ENCODE results near the gene HSH2D.
"Not testable (repeated sequence)": the region's sequence is repeated elsewhere in the genome, so short reads cannot be mapped to it uniquely, and the experiment has no call there.

Gene HSH2D

GRCh38 chr19:16115301-16116039, 28.0 kb upstream of the HSH2D start:
- H3K4me3 ChIP-seq (ENCODE audit: low read depth, low read length) = no peak overlapping the region
- no peak for TF ChIP-seq CTCF (IDR thresholded peaks at IDR 0.05; ENCODE audit: low read depth, low read length)

GRCh38 chr19:16116067-16116466, 27.4 kb upstream of the HSH2D start:
- TF ChIP-seq CTCF (IDR thresholded peaks at IDR 0.05; ENCODE audit: low read depth, low read length) = no peak
- no peak overlapping the region for H3K4me3 ChIP-seq (ENCODE audit: low read depth, low read length)

- no peak overlapping the region for H3K4me3 ChIP-seq (ENCODE audit: low read depth, low read length)
- no peak for TF ChIP-seq CTCF (IDR thresholded peaks at IDR 0.05; ENCODE audit: low read depth, low read length)
Observed at GRCh38 chr19:16117594-16118033, 25.9 kb upstream of the HSH2D start.

GRCh38 chr19:16118489-16119033, 24.9 kb upstream of the HSH2D start:
- H3K4me3 ChIP-seq (ENCODE audit: low read depth, low read length) = no peak overlapping the region
- TF ChIP-seq CTCF (IDR thresholded peaks at IDR 0.05; ENCODE audit: low read depth, low read length) = no peak

GRCh38 chr19:16119075-16119857, 24.2 kb upstream of the HSH2D start:
- H3K4me3 ChIP-seq (ENCODE audit: low read depth, low read length) = not testable (repeated sequence)

GRCh38 chr19:16121141-16121540, 22.3 kb upstream of the HSH2D start:
- H3K4me3 ChIP-seq (ENCODE audit: low read depth, low read length) = no peak overlapping the region
- TF ChIP-seq CTCF (IDR thresholded peaks at IDR 0.05; ENCODE audit: low read depth, low read length) = no peak

- no peak for TF ChIP-seq CTCF (IDR thresholded peaks at IDR 0.05; ENCODE audit: low read depth, low read length)
- H3K4me3 ChIP-seq (ENCODE audit: low read depth, low read length) = no peak overlapping the region
Observed at GRCh38 chr19:16121967-16122366, 21.5 kb upstream of the HSH2D start.
